Astrocyte (in vitro differentiated cells and primary cell): ENCODE measurements around the gene TNRC6A.

ENCODE experiments used
- CTCF ChIP-seq: IDR thresholded peaks from 2 replicates; pipeline ENCODE4 v1.5.1; 2011; ENCODE audit warnings: low read depth, mild to moderate bottlenecking, inconsistent platforms, low read length, moderate library complexity; ENCODE audit not compliant: insufficient read depth
- EZH2 ChIP-seq: IDR thresholded peaks from 2 replicates; pipeline ENCODE4 v1.6.1; 2012; ENCODE audit warnings: mild to moderate bottlenecking, low read length, inconsistent platforms; ENCODE audit not compliant: insufficient read depth

GRCh38 chr16:24801761-24802302 lies 72.4 kb downstream of the TNRC6A start:
- no peak for TF ChIP-seq CTCF
- TF ChIP-seq EZH2 = no peak
